Stimulated activated naive CD8-positive, alpha-beta T cell treated with anti-CD3 and anti-CD28 coated beads, Interleukin-15, amount 100 ng/mL, for 72 hours (primary cell): ENCODE results near the gene ARPC1B.
"Not testable (repeated sequence)": the region's sequence is repeated elsewhere in the genome, so short reads cannot be mapped to it uniquely, and the experiment has no call there.

Experiments
- ATAC-seq: fragments of 150-1000 bp; cut with Tn5 transposase; 2 replicates; pipeline ENCODE4 v1.10.0; 2021; ENCODE audit warnings: mild to moderate bottlenecking, moderate library complexity
- DNase-seq, 2 donors: peaks; one replicate each; pipeline ENCODE4 v3.0.0; 2021 to 2022
- H3K27ac Mint-ChIP-seq, 2 donors: one replicate each; pipeline ENCODE4 v1.8.0; 2022; ENCODE audit warnings: mild to moderate bottlenecking in 2 of 2, mixed read lengths in 2 of 2, moderate library complexity in 2 of 2
- H3K27me3 Mint-ChIP-seq: one replicate; pipeline ENCODE4 v1.8.0; 2022; ENCODE audit warnings: mixed read lengths
- H3K4me1 Mint-ChIP-seq: one replicate; pipeline ENCODE4 v1.8.0; 2022; ENCODE audit warnings: mild to moderate bottlenecking, mixed read lengths
- H3K4me3 Mint-ChIP-seq, 2 donors: one replicate each; pipeline ENCODE4 v1.8.0; 2022; ENCODE audit warnings: mild to moderate bottlenecking in 2 of 2, mixed read lengths in 2 of 2, moderate library complexity in 1 of 2
- H3K9me3 Mint-ChIP-seq, 2 donors: one replicate each; pipeline ENCODE4 v1.8.0; 2022; ENCODE audit warnings: mixed read lengths in 2 of 2

ARPC1B gene

DNA sequence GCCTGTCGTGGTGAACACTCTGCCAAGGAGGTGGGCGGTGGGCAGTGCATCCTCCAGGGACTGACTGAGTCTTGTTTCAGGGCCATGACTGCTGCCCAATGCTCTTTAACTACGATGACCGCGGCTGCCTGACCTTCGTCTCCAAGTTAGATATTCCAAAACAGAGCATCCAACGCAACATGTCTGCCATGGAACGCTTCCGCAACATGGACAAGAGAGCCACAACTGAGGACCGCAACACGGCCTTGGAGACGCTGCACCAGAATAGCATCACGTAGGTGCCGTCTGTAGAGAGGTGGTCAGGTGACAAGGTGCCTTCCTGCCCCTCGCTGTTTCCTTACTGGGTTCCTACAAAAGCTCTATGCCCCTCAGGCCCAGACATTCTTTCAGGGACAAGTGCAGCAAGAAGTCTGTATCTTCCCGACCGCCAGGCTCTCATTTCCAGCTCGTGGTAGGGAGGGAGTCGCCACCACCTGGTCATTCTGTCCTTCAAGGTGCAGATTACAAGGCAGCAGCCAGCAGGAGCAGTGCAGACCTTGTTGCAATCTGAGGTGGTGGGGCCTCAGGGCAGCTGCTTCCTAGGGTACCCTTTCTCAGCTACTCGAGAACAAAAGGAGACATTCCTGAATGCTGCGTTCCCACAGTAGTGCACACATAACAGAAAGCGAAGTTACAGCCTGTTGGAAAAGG, 14.9 kb upstream of the ARPC1B start:
- no peaks in the 10 kb centered on the region for H3K4me1 Mint-ChIP-seq
- ATAC-seq = no peak
- no peak overlapping the region for H3K27ac Mint-ChIP-seq
- H3K27me3 Mint-ChIP-seq = no peaks in the 10 kb centered on the region
- no peaks in the 10 kb centered on the region for H3K9me3 Mint-ChIP-seq
- DNase-seq = no peak
- no peak overlapping the region for H3K4me3 Mint-ChIP-seq

DNA sequence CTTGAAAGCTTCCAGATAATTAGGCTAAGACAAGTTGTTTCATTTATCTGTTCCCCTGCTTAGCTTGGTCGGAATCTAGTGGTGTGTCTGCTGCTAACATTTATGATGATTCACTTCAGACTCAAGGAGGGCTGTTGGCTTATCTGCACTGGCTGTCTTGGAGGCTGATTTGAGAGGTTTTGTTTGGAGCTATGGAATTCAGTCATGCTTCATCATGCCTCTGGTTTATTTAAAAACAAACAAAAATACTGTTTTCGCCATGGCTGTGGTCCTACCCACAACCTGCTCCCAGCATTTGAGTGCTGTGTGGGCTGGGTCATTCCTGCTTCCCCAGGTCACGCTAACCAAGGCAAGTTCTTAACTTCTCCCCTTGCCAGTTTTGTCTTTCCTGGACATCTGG, 11.7 kb upstream of the ARPC1B start:
- no peak for ATAC-seq
- peak overlapping the region in 1 of 2 donors; percentile 4 for H3K27ac Mint-ChIP-seq

DNA sequence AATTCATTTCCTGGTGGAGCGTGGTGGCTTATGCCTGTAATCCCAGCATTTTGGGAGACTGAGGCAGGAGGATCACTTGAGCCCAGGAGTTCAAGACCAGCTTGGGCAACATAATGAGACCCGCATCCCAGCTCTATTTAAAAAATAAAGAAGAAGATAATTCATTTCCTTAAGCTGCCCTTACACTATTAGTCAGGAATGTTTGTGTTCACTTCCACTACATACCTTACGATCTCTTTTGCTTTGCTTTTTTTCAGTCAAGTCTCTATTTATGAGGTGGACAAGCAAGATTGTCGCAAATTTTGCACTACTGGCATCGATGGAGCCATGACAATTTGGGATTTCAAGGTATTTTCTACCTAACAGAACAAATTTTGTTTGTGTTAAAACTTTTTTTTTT, 11.2 kb upstream of the ARPC1B start:
- ATAC-seq = no peak
- no peaks in the 10 kb centered on the region for H3K9me3 Mint-ChIP-seq
- no peak overlapping the region for H3K4me3 Mint-ChIP-seq

More for the DNA sequence above, 11.7 kb upstream of the ARPC1B start:
- H3K4me1 Mint-ChIP-seq = peaks cover 6% of the 10 kb centered on the region
- DNase-seq = no peak
- no peaks in the 10 kb centered on the region for H3K27me3 Mint-ChIP-seq
- no peaks in the 10 kb centered on the region for H3K9me3 Mint-ChIP-seq
- no peak overlapping the region for H3K4me3 Mint-ChIP-seq

DNA sequence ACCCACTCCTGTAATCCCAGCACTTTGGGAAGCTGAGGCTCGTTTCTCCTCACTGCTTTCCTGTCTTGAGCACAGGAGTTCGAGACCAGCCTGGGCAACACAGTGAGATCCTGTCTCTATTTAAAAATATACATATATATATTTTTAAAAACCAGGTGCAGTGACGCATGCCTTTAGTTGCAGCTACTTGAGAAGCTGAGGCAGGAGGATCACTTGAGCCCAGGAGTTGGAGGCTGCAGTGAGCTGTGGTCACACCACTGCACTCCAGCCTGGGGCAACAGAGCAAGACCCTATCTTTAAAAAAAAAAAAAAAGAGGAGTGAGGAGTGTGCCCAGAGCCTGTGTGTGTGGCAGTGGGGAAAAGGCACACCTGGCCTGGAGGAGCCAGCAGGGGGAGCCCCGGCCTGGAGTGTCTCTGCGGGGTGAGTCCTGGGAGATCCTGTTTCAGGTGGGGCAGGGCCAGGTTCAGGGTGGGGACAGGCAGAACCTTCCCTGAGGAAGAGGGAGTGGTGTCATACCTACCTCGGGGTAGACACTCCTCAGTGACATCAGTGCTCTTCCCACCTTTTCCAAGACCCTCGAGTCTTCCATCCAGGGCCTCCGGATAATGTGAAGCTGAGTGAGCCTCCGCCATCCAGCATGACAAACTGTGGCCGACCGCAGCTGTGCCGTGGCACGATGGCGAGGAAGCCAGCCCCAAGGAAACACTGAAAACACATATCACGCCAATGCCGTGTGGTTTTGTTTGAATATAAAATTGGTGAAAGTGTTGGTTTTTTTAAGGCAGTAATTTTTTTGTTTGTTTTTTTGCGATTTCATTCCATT, 9.0 kb upstream of the ARPC1B start:
- Mint-ChIP-seq H3K4me1 (peaks cover 24% of the 10 kb centered on the region), H3K27ac (peak overlapping the region in 1 of 2 donors; percentile 37), H3K4me3 (no peak overlapping the region), H3K27me3 (no peaks in the 10 kb centered on the region), H3K9me3 (no peaks in the 10 kb centered on the region)
- ATAC-seq = peak; percentile 81
- peak; percentile 33 to 50 for DNase-seq

More for the DNA sequence above, 11.2 kb upstream of the ARPC1B start:
- Mint-ChIP-seq H3K27me3 (no peaks in the 10 kb centered on the region), H3K27ac (no peak overlapping the region), H3K4me1 (peaks cover 6% of the 10 kb centered on the region)
- no peak for DNase-seq

DNA sequence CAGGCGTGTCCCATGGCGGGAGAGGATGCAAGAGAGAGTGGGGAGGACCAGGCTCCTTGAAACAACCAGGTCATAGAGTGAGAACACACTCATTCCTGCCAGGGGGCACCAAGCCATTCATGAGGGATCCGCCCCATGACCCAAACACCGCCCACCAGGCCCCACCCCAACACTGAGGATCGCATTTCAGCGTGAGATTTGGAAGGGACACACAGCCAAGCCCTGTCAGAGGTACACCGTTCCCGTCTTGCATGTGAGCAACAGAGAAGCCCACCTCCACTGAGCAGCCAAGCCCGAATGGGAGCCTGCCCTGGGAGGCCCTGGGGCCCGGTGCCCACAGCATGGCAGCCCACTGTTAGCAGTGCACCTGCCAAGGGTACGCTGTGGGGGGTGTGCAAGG, 7.9 kb upstream of the ARPC1B start:
- ATAC-seq (no peak), DNase-seq (no peak)
- Mint-ChIP-seq H3K4me3 (no peak overlapping the region), H3K9me3 (no peaks in the 10 kb centered on the region), H3K27ac (no peak overlapping the region), H3K4me1 (peaks cover 24% of the 10 kb centered on the region), H3K27me3 (no peaks in the 10 kb centered on the region)

DNA sequence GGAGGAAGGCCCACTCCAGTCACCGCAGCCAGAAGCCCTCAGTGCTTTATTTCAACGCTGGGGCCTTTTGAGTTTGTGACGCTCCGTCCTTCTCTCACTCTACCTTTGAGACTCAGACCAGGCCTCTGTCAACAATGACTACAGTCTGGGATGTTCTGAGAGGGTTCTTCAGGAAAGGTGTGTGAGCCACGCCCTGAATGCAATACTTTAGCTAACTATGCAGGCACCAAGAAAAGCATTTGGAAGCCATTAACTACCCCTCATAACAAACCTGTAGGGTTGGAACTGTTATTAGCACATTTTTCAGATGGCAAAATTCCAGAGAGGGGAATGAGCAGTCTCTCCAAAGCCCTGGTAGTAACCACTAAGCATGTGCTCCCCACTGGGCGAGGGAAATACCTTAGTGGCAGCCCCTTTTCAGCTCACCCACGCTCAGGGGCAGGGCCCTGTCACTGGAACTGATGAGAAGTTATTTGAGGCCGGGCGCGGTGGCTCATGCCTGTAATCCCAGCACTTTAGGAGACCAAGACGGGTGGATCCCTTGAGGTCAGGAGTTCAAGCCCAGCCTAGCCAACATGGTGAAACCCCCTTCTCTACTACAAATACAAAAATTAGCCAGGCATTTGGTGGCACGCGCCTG, 5.7 kb upstream of the ARPC1B start:
- ATAC-seq (no peak), DNase-seq (no peak)
- Mint-ChIP-seq H3K9me3 (no peaks in the 10 kb centered on the region), H3K27ac (peak overlapping the region; percentile 9 to 88), H3K4me1 (peaks cover 40% of the 10 kb centered on the region), H3K27me3 (no peaks in the 10 kb centered on the region), H3K4me3 (no peak overlapping the region)

DNA sequence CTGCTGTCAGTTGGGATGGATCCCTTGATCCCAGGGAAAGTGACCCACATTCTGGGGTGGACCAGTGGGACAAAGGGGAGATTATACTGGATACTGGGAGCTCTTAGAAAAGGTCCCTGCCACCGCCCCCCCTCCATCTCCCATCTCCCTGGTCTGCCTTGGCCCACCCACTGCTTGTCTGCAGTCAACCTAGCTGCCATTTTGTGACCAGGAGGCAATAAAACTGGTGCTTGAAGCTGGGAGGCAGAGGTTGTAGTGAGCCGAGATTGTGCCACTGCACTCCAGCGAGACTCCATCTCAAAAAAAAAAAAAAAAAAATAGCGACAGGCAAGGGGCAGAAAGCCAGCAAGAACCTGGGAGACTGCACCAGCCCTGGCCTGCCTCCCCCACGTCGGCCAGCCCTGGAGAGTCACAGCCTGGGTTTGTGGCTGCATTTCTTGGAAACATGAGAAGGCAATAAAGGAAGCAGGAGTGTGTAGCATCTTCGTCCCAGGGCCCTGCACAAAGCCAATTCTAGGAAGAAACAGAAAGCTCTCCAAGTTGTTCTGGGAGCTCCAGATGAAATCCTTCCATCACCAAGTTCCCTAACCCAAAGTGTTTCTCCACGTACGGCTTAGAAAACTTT, 4.7 kb upstream of the ARPC1B start:
- DNase-seq = no peak
- H3K27ac Mint-ChIP-seq = peak overlapping the region in 1 of 2 donors; percentile 27

DNA sequence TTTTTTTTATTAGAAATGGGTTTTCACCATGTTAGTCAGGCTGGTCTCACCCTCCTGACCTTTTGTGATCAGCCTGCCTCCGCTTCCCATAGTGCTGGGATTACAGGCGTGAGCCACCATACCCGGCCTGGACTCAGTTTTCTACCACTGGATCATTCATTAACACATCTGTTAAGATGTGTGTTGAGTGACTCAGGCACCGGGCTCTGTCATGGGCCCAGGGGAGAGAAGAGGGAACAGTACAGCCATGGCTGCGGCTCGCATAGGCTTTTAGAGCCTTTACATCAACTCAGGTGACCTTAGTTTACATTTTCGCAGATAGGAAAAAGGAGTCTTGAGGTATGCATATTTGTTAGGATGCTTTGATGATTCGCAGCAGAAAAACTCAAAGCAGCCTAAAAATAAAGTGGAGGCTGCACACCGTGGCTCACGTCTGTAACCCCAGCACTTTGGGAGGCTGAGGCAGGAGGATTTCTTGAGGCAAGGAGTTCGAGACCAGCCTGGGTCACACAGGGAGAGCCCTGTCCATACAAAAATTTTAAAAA, 3.1 kb upstream of the ARPC1B start:
- ATAC-seq (no peak), DNase-seq (no peak)
- H3K4me1 Mint-ChIP-seq = peaks cover 41% of the 10 kb centered on the region
- H3K27me3 Mint-ChIP-seq = no peaks in the 10 kb centered on the region
- H3K4me3 Mint-ChIP-seq = no peak overlapping the region
- no peaks in the 10 kb centered on the region for H3K9me3 Mint-ChIP-seq
- H3K27ac Mint-ChIP-seq = peak overlapping the region in 1 of 2 donors; percentile 79

More for the DNA sequence above, 4.7 kb upstream of the ARPC1B start:
- Mint-ChIP-seq H3K4me1 (peaks cover 41% of the 10 kb centered on the region), H3K4me3 (no peak overlapping the region), H3K27me3 (no peaks in the 10 kb centered on the region), H3K9me3 (no peaks in the 10 kb centered on the region)
- ATAC-seq = no peak

DNA sequence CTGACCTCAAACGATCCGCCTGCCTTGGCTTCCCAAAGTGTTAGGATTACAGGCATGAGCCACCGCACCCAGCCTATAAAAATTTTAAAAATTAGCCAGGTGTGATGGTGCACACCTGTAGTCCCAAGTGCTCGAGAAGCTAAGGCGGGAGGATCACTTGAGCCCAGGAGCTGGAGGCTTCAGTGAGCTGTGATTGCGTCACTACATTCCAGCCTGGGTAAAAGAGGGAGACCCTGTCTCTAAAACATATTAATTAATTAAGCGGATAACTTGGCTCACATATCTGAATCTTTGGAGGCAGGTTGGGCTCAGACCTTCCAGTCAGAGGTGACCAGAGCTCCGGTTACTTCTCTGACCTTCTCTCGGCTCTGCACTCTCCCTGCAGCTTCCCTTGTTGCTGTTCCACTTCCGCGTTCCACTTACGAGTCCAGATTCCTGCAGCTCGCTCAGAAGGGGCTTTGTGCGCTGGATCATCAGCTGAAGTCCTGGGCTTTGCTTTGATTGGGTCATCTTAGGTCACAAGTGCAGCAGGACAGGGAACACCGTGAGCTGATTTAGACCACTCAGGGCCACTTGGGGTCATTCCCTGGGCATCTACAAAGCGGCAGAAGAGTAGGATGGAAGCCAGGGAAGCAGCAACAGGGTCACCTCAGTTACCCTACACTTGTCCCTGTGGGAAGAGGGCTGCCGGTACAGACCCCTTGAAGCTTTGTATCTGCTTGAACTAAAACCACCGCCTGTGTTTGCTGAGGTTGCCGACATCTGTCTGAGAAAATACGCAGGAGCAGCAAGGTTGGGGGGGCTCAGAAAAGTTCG, 2.0 kb upstream of the ARPC1B start:
- Mint-ChIP-seq H3K4me1 (peaks cover 52% of the 10 kb centered on the region), H3K27me3 (no peaks in the 10 kb centered on the region), H3K9me3 (no peaks in the 10 kb centered on the region), H3K4me3 (peak overlapping the region; percentile 80 to 90), H3K27ac (peak overlapping the region in 1 of 2 donors; percentile 8)
- ATAC-seq (no peak), DNase-seq (no peak)

DNA sequence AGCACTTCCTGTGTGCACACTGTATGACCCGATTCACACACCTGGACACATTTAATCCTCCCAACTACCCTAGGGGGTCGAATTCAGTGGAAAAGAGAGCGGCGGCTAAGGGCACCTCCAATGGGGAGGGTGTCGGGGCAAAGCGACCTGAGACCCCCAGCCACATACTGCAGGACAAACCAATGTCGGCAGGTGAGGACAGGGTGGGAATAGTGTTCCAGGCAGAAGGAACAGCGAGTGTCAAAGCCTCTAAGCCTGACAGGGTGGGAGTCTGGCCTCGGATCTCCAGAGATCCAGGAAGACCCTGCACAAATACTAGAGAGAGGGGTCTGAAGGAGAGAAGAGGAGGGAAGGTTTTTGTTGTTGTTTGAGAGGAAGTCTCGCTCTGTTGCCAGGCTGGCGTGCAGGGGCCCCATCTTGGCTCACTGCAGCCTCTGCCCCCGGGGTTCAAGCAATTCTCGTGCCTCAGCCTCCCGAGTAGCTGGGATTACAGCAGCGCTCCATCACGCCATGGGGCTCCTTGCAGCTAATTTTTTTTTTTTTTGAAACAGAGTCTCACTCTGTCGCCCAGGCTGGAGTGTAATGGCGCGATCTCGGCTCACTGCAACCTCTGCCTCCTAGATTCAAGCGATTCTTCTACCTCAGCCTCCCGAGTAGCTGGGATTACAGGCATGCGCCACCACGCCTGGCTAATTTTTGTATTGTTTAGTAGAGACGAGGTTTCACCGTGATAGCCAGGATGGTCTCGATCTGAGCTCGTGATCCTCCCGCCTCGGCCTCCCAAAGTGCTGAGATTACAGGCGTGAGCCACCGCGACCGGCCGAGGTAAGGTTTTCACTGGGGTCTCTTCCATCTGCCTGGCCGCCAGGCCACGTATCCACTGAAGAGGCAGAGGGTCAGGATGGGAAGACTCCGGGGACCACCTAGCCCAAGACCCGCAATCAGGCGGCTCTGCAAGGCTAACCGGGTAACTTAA, 1.2 kb upstream of the ARPC1B start:
- no peaks in the 10 kb centered on the region for H3K27me3 Mint-ChIP-seq
- H3K27ac Mint-ChIP-seq = peak overlapping the region in 1 of 2 donors; percentile 8
- ATAC-seq = no peak
- peak overlapping the region; percentile 80 to 90 for H3K4me3 Mint-ChIP-seq
- no peaks in the 10 kb centered on the region for H3K9me3 Mint-ChIP-seq
- DNase-seq = no peak
- H3K4me1 Mint-ChIP-seq = peaks cover 60% of the 10 kb centered on the region

DNA sequence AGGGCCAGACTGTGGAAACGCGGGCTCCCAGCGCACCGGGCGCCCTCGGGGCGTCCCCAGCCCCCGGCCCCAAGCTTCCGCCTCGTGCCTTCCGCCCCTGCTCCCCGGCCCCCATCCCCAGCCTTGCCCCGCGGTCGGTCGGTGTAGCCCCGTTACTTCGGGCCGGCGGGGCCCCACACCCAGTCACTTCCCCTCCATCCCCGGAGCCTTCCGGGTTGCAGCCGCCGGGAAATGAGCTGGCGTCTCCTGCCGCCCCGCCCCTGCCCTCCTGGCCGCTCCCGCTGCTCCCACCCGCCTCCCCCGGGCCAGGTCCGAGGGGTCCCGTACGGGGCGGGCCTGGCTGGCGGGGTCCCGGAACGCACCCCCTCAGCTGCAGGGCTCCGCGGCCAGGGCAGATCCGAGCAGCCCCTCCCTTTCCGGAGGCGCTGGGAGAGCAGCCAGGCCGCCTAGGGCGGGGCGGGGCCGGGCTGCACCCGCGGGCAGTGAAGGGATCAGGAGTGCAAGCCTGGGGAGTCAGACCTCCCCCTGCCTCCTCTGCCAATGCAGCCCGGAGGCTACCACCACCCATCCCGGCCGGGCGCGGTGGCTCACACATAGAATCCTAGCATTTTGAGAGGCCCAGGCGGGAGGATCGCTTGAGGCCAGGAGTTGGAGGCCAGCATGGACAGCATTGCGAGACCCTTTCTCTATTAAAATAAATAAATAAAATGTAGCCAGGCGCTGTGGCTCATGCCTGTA, 709 bp downstream of the ARPC1B start:
- Mint-ChIP-seq H3K27me3 (no peaks in the 10 kb centered on the region), H3K27ac (peak overlapping the region; percentile 90 to 95), H3K4me3 (peak overlapping the region; percentile 82 to 90), H3K4me1 (peaks cover 63% of the 10 kb centered on the region), H3K9me3 (no peaks in the 10 kb centered on the region)
- ATAC-seq (peak; percentile 69), DNase-seq (peak; percentile 78 to 79)

DNA sequence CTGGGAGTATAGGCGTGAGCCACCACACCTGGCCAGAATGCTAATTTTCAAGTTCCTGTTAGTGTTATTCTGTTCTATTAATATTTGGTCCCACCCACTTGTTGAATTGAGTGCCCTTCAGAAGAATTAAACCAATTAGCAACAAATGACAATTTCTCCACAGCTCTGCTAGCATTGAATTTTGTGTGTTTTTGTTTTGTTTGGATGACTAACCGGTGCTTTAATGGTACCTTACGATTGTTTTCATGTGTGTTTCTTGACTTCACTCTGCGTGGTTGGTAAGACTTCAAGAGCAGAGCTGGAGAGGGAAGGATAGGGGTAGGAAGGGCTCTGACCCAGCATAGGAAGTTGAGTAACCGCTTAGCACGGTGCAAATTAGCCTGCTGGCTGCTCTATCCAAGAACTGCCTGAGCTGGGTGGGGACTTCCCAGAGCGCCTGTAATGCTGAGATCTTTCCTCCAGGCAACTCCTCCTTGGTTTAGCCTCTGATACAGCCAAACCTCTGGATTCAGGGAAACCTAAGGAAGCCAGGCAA, 4.6 kb downstream of the ARPC1B start:
- peak overlapping the region; percentile 29 to 56 for H3K27ac Mint-ChIP-seq
- H3K9me3 Mint-ChIP-seq = no peaks in the 10 kb centered on the region
- no peaks in the 10 kb centered on the region for H3K27me3 Mint-ChIP-seq
- H3K4me1 Mint-ChIP-seq = peaks cover 73% of the 10 kb centered on the region
- DNase-seq (peak; percentile 31 to 53), ATAC-seq (peak; percentile 6)
- peak overlapping the region; percentile 83 to 84 for H3K4me3 Mint-ChIP-seq

DNA sequence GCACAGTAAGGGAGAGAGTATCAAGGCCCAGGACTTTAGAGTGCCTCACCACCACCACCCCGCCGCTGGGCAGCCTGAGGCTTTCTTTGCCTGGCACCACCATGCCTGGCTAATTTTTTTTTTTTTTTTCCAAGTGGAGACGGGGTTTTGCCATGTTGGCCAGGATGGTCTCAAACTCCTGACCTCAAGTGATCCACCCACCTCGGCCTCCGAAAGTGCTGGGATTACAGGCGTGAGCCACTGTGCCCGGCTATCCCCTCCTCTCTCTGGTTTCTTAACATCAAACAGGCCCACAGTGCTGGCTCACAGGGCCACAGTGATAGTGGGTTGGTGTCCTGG, 5.1 kb downstream of the ARPC1B start:
- not testable (repeated sequence) for ATAC-seq, DNase-seq, H3K27me3 Mint-ChIP-seq, H3K9me3 Mint-ChIP-seq
- Mint-ChIP-seq H3K4me3 (peak overlapping the region; percentile 83 to 84), H3K4me1 (peaks cover 78% of the 10 kb centered on the region), H3K27ac (peak overlapping the region; percentile 93 to 96)
